Measurements from ENCODE around the gene CHST11.

CHST11 gene

GRCh38 chr12:104649217-104649824, 192.6 kb downstream of the CHST11 start:
- DNase-seq = no peak
- intact Hi-C loops (cut with DNase I) = no loop called here

GRCh38 chr12:104649921-104650320, 193.2 kb downstream of the CHST11 start:
- intact Hi-C loops (cut with DNase I) = no loop called here
- no peak for DNase-seq

- intact Hi-C loops (cut with DNase I) = no loop called here
- no peak for DNase-seq
These were observed 193.8 kb downstream of the CHST11 start for GRCh38 chr12:104650541-104650940.

- intact Hi-C loops (cut with DNase I) = no loop called here
- DNase-seq = no peak
These were observed 195.1 kb downstream of the CHST11 start for GRCh38 chr12:104651811-104652210.

- no peak for DNase-seq
- intact Hi-C loops (cut with DNase I) = no loop called here
These were observed 195.6 kb downstream of the CHST11 start for GRCh38 chr12:104652358-104652757.

DNA sequence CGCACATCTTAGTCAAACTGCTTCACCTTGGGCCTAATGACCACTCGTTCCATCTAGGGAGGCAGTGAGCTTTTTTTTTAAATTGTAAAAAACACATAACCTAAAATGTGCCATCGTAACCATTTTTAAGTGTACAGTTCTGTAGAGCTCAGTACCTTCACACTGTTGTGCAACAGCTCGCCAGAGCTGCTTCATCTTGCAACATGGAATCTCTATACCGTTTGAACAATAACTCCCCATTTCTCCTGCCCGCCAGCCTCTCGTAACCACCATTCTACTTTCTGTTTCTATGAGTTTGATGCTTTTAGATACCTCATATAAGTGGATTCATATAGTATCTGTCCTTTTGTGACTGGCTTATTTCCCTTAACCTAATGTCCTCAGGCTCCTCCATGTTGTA, 196.2 kb downstream of the CHST11 start:
- intact Hi-C loops (cut with DNase I) = no loop called here
- DNase-seq = no peak

GRCh38 chr12:104653730-104654664, 197.2 kb downstream of the CHST11 start:
- no peak for DNase-seq
- intact Hi-C loops (cut with DNase I) = no loop called here

GRCh38 chr12:104654665-104655609, 198.2 kb downstream of the CHST11 start:
- intact Hi-C loops (cut with DNase I) = no loop called here
- DNase-seq = no peak

DNA sequence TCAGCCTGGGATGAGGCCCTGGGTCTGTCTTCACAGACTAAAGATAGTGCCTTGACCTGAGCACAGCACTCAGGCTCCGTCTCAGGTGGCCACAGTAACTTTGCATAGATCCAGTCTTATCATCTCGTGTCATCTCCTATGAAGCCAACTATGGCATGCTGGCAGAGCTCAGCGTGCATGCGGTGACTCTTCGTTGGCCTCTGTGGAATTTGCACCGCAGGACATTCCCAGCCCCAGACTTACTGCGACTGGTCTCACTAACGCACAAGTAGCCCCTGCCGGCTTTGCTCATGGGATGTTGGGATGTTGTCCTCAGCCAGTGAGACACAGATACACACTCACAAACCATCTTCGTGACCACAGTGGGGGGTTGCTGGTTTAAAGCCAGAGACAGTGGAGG, 199.6 kb downstream of the CHST11 start:
- intact Hi-C loops (cut with DNase I) = no loop called here
- DNase-seq = no peak

GRCh38 chr12:104656921-104657320, 200.2 kb downstream of the CHST11 start:
- intact Hi-C loops (cut with DNase I) = no loop called here
- DNase-seq = peak in 1 of 42 donors; percentile 54

DNA sequence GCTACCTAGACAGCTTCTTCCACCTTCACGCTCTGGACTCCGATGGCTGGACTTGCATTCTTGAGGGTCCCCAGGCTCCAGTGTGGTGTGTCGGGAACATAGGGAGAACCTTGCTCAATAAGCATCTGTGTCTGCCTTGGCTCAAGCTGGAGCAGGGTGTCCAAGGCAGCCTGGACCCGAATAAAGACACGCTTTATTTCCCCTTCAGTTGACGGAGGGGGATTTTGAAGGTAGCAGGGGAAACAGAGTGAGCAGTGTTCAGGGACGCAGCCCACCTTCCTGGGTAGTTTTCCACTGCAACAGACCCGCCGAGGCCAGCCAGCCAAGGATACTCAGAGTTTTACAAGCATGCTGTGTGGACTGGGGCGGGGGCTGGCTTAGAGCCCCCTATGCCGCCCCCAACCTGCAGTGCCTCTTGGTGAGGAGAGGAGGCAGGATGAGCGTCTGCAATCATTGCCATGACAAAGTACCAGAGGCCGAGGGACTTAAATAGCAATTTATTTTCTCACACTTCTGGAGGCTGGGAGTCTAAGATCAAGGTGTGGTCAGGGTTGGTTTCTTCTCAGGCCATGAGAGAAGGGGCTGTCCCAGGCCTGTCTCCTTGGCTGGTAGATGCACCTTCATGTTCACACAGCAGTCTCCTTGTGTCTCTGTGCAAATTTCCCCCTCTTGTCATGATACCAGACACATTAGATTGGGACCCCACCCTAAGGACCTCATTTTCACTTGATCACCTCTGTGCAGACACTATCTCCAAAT, 201.2 kb downstream of the CHST11 start:
- DNase-seq = peak in 2 of 42 donors; percentile 25 to 26
- intact Hi-C loops (cut with DNase I) = no loop called here

DNA sequence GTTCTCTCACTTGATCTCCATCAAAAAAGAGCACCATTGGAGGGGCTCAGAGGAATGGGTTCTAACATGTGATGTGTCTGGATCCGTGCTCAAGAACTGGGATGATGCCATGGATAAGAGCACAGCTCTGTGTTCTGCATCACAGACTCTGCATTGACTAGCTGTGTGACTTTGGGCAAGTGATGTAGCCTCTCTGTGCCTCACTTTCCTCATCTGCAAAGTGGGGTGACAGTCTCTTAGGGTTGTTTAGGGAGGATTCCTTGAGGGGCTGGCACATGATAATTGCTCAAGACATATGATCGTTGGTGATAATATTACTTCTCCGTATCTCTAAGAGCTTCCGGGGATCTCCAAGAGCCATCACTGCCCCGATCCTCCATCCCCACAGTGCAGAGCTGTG, 202.3 kb downstream of the CHST11 start:
- DNase-seq = no peak
- intact Hi-C loops (cut with DNase I) = no loop called here

GRCh38 chr12:104662203-104662602, 205.5 kb downstream of the CHST11 start:
- intact Hi-C loops (cut with DNase I) = no loop called here
- no peak for DNase-seq

- intact Hi-C loops (cut with DNase I) = no loop called here
These were observed 206.2 kb downstream of the CHST11 start for GRCh38 chr12:104662908-104663307.

DNA sequence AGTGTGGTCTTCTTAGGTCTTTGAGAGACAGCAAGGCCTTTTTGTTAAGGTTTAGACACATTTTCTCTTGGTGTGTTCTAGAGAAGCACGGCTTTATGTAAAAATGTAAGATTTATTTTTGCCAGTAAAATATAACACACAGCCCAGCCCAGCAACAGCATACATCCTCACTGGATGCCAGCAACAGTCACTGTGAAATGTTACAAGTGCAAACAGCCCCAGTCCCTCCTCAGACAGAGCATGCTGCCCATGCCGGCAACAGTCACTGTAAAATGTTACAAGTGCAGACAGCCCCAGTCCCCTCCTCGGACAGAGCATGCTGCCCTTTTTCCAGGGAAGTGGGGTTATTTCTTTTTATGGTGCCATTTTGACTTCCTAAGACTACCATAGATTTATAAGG, 207.6 kb downstream of the CHST11 start:
- DNase-seq = no peak
- intact Hi-C loops (cut with DNase I) = no loop called here

More at GRCh38 chr12:104662908-104663307, 206.2 kb downstream of the CHST11 start:
- DNase-seq = no peak

- DNase-seq = no peak
- intact Hi-C loops (cut with DNase I) = no loop called here
These were observed 208.5 kb downstream of the CHST11 start for GRCh38 chr12:104665296-104665695.

DNA sequence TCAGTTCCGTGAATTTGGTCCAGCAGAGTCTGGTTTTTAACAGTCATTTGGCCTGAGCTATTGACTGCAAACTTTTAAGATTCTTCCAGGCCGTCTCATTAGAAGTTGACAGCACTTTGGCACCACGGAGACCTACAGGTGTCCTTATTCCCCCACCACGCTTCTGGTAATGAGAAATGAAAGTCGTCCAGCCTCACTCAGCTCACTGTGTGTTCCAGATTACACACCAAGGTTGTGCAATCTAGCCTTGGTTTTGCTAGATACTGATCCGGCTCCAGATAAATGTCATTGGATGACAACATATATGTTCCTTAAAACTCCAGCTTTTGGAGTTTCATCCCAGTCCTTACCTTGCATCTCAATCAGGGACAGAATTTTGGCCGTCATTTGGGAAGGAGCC, 210.4 kb downstream of the CHST11 start:
- DNase-seq = no peak
- intact Hi-C loops (cut with DNase I) = no loop called here

DNA sequence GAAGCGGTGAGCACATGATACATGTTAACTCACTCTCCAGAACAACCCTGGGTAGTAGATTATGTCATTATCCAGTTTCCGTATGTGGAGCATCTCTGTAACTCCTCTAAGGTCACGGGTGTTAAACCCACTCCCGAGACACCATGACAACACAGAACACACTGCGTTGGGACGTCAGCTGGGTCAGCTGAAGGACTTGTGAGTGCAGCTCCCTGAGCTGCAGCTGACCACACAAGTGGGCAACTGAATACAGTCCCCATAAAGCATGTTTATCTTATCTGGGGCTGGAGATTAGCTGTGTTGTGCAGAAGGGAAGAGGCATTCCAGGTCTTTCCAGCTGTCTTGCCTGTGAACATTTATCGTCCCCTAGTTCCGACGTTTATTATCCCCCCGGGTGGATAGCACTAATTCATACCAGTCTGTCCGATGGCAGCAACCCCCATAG, 211.5 kb downstream of the CHST11 start:
- DNase-seq = no peak
- intact Hi-C loops (cut with DNase I) = no loop called here

All from head of caudate nucleus (tissue), 42 donors.